Endothelial cell of umbilical vein (primary cell): Measurements from ENCODE around the gene SH3D19. TPM values are rescaled to one million over a fixed set of nuclear protein-coding genes. Genes with fewer than 3 reads are reported as not detected.

Experiments
- BruUV-seq: library from RNA; stranded (reverse); fragments of 400-500 nt; replicated peaks from 2 replicates; lab custom pipeline; 2021; lab: Mats Ljungman, UMichigan
- CTCF ChIA-PET: fragments of 300-600, 350-600 bp; sonication (Branson Sonifier 250); formaldehyde crosslinking; loops from one replicate; lab custom pipeline; 2021; ENCODE audit warnings: antibody characterized with exemption, inconsistent platforms; lab: Charles Lee
- POLR2A ChIA-PET: fragments of 300-600, 350-600 bp; sonication (Branson Sonifier 250); formaldehyde crosslinking; loops from one replicate; lab custom pipeline; 2021; ENCODE audit warnings: antibody characterized with exemption, inconsistent platforms; lab: Charles Lee
- DNase-seq: peaks from one replicate; pipeline ENCODE4 v3.0.0-alpha.2; 2011; ENCODE audit warnings: low read depth, low spot score
- FAIRE-seq: peaks from 2 replicates; lab custom pipeline; 2011; peaks lifted over from hg19 to GRCh38; lab: Jason Lieb, UNC
- H2AFZ ChIP-seq: 2 replicates; pipeline ENCODE4 v1.6.0; 2012; ENCODE audit warnings: low read depth, low read length, control low read depth, inconsistent platforms
- H3K27ac ChIP-seq: 2 replicates; pipeline ENCODE4 v1.5.1; 2011; ENCODE audit warnings: low read depth, mild to moderate bottlenecking, control low read depth, low read length, moderate library complexity; ENCODE audit not compliant: insufficient read depth
- H3K27me3 ChIP-seq, 2 experiments: 2 replicates each; pipeline versions ENCODE4 v1.6.0 to v1.6.1; 2011; ENCODE audit warnings: low read length in 2 of 2, mixed read lengths in 1 of 2; ENCODE audit not compliant: control insufficient read depth in 2 of 2, insufficient read depth in 2 of 2
- H3K36me3 ChIP-seq, 2 experiments: 2 replicates in 1 of 2; 3 replicates in 1 of 2; pipeline ENCODE4 v1.5.1; 2011; ENCODE audit warnings: low read length in 2 of 2, mild to moderate bottlenecking in 1 of 2, moderate library complexity in 1 of 2; ENCODE audit not compliant: control insufficient read depth in 2 of 2, insufficient read depth in 2 of 2; ENCODE audit errors: extremely low read depth in 1 of 2
- H3K4me1 ChIP-seq: 3 replicates; pipeline ENCODE4 v1.5.1; 2011; ENCODE audit warnings: mild to moderate bottlenecking, low read length; ENCODE audit not compliant: control insufficient read depth, insufficient read depth; ENCODE audit errors: extremely low read depth
- H3K4me2 ChIP-seq: 2 replicates; pipeline ENCODE4 v1.6.1; 2011; ENCODE audit warnings: low read length, control low read depth, mixed read lengths; ENCODE audit not compliant: insufficient read depth
- H3K4me3 ChIP-seq, 3 experiments: fragments of 200-600 bp in 1 of 3; sonication (generic), shearing (Covaris generic) in 1 of 3; replicated peaks in 1 of 3; 2 replicates each; pipeline ENCODE4 v1.5.1; 2011 to 2016; ENCODE audit warnings: control low read depth in 3 of 3, low read length in 3 of 3, mild to moderate bottlenecking in 2 of 3, inconsistent platforms in 1 of 3, low read depth in 1 of 3, moderate library complexity in 1 of 3; ENCODE audit not compliant: insufficient read depth in 1 of 3
- H3K79me2 ChIP-seq: 2 replicates; pipeline ENCODE4 v1.6.0; 2012; ENCODE audit warnings: low read length, inconsistent platforms; ENCODE audit not compliant: control insufficient read depth, insufficient read depth
- H3K9ac ChIP-seq: replicated peaks from 2 replicates; pipeline ENCODE3; 2011; ENCODE audit warnings: low read length, control low read depth; ENCODE audit not compliant: insufficient read depth; ENCODE audit errors: extremely low read depth
- H3K9me1 ChIP-seq: replicated peaks from 3 replicates; pipeline ENCODE4 v1.6.0; 2011; ENCODE audit warnings: mild to moderate bottlenecking, low read length; ENCODE audit not compliant: control insufficient read depth, insufficient read depth; ENCODE audit errors: extremely low read depth
- H3K9me3 ChIP-seq: replicated peaks from 2 replicates; pipeline ENCODE4 v1.5.1; 2012; ENCODE audit warnings: low read length, inconsistent platforms; ENCODE audit not compliant: control insufficient read depth, insufficient read depth
- H4K20me1 ChIP-seq: replicated peaks from 2 replicates; pipeline ENCODE3; 2011; ENCODE audit warnings: mild to moderate bottlenecking, low read length; ENCODE audit not compliant: control insufficient read depth, insufficient read depth; ENCODE audit errors: extremely low read depth
- CTCF ChIP-seq, 2 donors: IDR thresholded peaks; 1 replicate in 1 of 2; 2 replicates in 1 of 2; pipeline ENCODE4 v1.5.1; 2011; ENCODE audit warnings: low read length in 2 of 2, mild to moderate bottlenecking in 2 of 2, moderate library complexity in 2 of 2, control low read depth in 1 of 2, inconsistent platforms in 1 of 2, low read depth in 1 of 2; ENCODE audit not compliant: insufficient read depth in 1 of 2; ENCODE audit errors: extremely low read depth in 1 of 2
- EZH2 ChIP-seq: IDR thresholded peaks from 2 replicates; pipeline ENCODE4 v1.6.1; 2012; ENCODE audit warnings: borderline replicate concordance, low read depth, mild to moderate bottlenecking, moderate library complexity, low read length, inconsistent platforms; ENCODE audit not compliant: severe bottlenecking
- FOS ChIP-seq: IDR thresholded peaks from 2 replicates; pipeline ENCODE4 v1.6.1; 2011; ENCODE audit warnings: mild to moderate bottlenecking, low read length, moderate library complexity, borderline replicate concordance; ENCODE audit not compliant: insufficient read depth
- GATA2 ChIP-seq: IDR thresholded peaks from 2 replicates; pipeline ENCODE4 v1.7.0; 2011; ENCODE audit warnings: low read depth, mild to moderate bottlenecking, moderate library complexity, mixed read lengths, low read length; ENCODE audit not compliant: insufficient read length, insufficient read depth
- JUN ChIP-seq: IDR thresholded peaks from 2 replicates; pipeline ENCODE4 v1.6.1; 2011; ENCODE audit warnings: borderline replicate concordance, low read depth; ENCODE audit not compliant: insufficient read length, insufficient read depth
- MAX ChIP-seq: IDR thresholded peaks from 2 replicates; pipeline ENCODE4 v1.6.1; 2011; ENCODE audit not compliant: insufficient read depth, insufficient read length
- MYC ChIP-seq: IDR thresholded peaks from one replicate; pipeline ENCODE4 v1.6.1; 2011; ENCODE audit warnings: mild to moderate bottlenecking, low read depth, low read length
- POLR2A ChIP-seq: IDR thresholded peaks from 2 replicates; pipeline ENCODE4 v1.6.1; 2012; ENCODE audit warnings: low read depth, mild to moderate bottlenecking, control low read depth, low read length
- POLR2AphosphoS5 ChIP-seq: IDR thresholded peaks from 2 replicates; pipeline ENCODE4 v1.6.1; 2012; ENCODE audit warnings: low read depth, mild to moderate bottlenecking, control low read depth, low read length, moderate library complexity; ENCODE audit not compliant: insufficient read depth
- dilution Hi-C: fragments of 300-500 bp; cut with MboI; formaldehyde crosslinking; loops from one replicate; pipeline ENCODE4 v1.15.0; 2019; ENCODE audit warnings: low sequenced_read_pairs; ENCODE audit not compliant: extremely low pct_ligation_motif_present
- intact Hi-C: fragments of 100-400 bp; cut with micrococcal nuclease; formaldehyde crosslinking; loops from one replicate; pipeline ENCODE4 v1.10.0; 2022
- polyA plus RNA-seq, 4 experiments: library from polyadenylated mRNA; depleted of rRNA in 3 of 4; stranded (reverse) in 3 of 4; unstranded in 1 of 4; fragments of >200 nt; gene quantifications; 2 replicates each; pipeline versions ENCODE4 v1.2.1 to v1.2.3, GENCODE V29; 2011 to 2012; ENCODE audit warnings: missing spikeins in 1 of 4
- total RNA-seq: library from RNA; stranded (reverse); gene quantifications from 2 replicates; pipeline ENCODE4 v1.2.3, GENCODE V29; 2021

The SH3D19 gene
- total and polyA plus RNA-seq, 2 donors (not counting 3 experiments of a cell fraction or from before 2014, with no cell fraction given): 37.5 to 92.8 TPM

DNA sequence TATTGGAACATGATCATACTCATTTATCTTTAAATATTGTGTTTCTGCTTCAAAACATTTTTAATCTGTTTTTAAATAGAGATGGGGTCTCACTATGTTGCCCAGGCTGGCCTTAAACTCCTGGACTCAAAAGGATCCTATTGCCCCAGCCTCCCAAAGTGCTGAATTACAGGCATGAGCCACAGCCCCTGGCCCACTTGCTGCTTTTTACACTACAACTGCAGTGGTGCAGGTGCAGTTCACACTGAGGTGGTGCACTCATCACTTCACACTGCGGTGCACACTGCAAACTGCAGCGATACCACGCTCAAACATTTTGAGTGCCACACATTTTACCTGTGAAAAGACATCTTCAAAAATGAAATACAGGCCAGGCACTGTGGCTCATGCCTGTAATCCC lies 215.2 kb downstream of the SH3D19 start:
- Histone ChIP-seq H3K4me2 (no peak overlapping the region), H3K79me2 (no peaks in the 10 kb centered on the region), H3K9ac (no peak overlapping the region), H3K9me1 (no peaks in the 10 kb centered on the region), H4K20me1 (no peaks in the 10 kb centered on the region), H3K4me3 (no peak overlapping the region), H3K27ac (no peak overlapping the region), H3K9me3 (no peaks in the 10 kb centered on the region), H3K27me3 (no peaks in the 10 kb centered on the region), H2AFZ (no peak overlapping the region), H3K36me3 (peaks cover 0 to 22% of the 10 kb centered on the region in 2 experiments), H3K4me1 (no peaks in the 10 kb centered on the region)
- TF ChIP-seq FOS (no peak), MYC (no peak), MAX (no peak), EZH2 (no peak), CTCF (IDR thresholded peaks at IDR 0.05; ENCODE audit: extremely low read depth in 1 of 2, insufficient read depth in 1 of 2, low read depth in 1 of 2, low read length in 2 of 2) (no peak), JUN (no peak), POLR2A (no peak), GATA2 (no peak), POLR2AphosphoS5 (no peak)
- no TSS peak for BruUV-seq
- ChIA-PET POLR2A (no interaction called here), CTCF (no interaction called here)
- intact Hi-C loops: no loop called here
- dilution Hi-C loops: no loop called here
- no peak for DNase-seq
- FAIRE-seq: no peak
